Myocyte (in vitro differentiated cells): ENCODE data around the gene TTC36. TPM values are rescaled to one million over a fixed set of nuclear protein-coding genes. Genes with fewer than 3 reads are reported as not detected.
"Not testable (repeated sequence)": the region's sequence is repeated elsewhere in the genome, so short reads cannot be mapped to it uniquely, and the experiment has no call there.

ENCODE experiments used
- DNase-seq: peaks from one replicate; pipeline ENCODE4 v3.0.0-alpha.2; 2012; ENCODE audit warnings: low read depth
- polyA plus RNA-seq: library from polyadenylated mRNA; unstranded; fragments of >200 nt; gene quantifications from one replicate; pipeline ENCODE4 v1.2.1, GENCODE V29; 2012; ENCODE audit warnings: missing spikeins
- total RNA-seq: library from RNA; depleted of rRNA; stranded (reverse); fragments of >200 nt; gene quantifications from 2 replicates; pipeline ENCODE4 v1.2.3, GENCODE V29; 2014

The TTC36 gene
- 1.7 and 3.8 TPM in 2 replicates for total RNA-seq
- polyA plus RNA-seq: 1.3 TPM

GRCh38 chr11:118527109-118527508 lies at the start of gene TTC36:
Gene TTC36 (plus strand): TSS chr11:118527474. CDS start chr11:118527495, 21 bp downstream.
- no peak for DNase-seq

GRCh38 chr11:118481238-118481637 lies 46.0 kb upstream of the TTC36 start:
- DNase-seq: not testable (repeated sequence)

GRCh38 chr11:118484405-118484804 lies 42.9 kb upstream of the TTC36 start:
- no peak for DNase-seq

GRCh38 chr11:118485273-118485672 lies 42.0 kb upstream of the TTC36 start:
- no peak for DNase-seq

- DNase-seq: peak; percentile 79
Measured at GRCh38 chr11:118488480-118489109, 38.7 kb upstream of the TTC36 start.

- no peak for DNase-seq
Measured at GRCh38 chr11:118491041-118491440, 36.2 kb upstream of the TTC36 start.

- DNase-seq: peak; percentile 9
Measured at GRCh38 chr11:118497831-118498230, 29.4 kb upstream of the TTC36 start.

GRCh38 chr11:118503216-118503615 lies 24.1 kb upstream of the TTC36 start:
- no peak for DNase-seq

- no peak for DNase-seq
Measured at GRCh38 chr11:118511601-118512000, 15.7 kb upstream of the TTC36 start.

GRCh38 chr11:118514103-118514502 lies 13.2 kb upstream of the TTC36 start:
- DNase-seq: no peak

- no peak for DNase-seq
Measured at GRCh38 chr11:118519549-118519948, 7.7 kb upstream of the TTC36 start.

GRCh38 chr11:118521892-118522311 lies 5.4 kb upstream of the TTC36 start:
- peak; percentile 53 for DNase-seq

- peak; percentile 83 for DNase-seq
Measured at GRCh38 chr11:118522571-118523072, 4.7 kb upstream of the TTC36 start.

- DNase-seq: peak; percentile 60
Measured at GRCh38 chr11:118524356-118524755, 2.9 kb upstream of the TTC36 start.

- DNase-seq: peak; percentile 93
Measured at GRCh38 chr11:118524757-118525470, 2.4 kb upstream of the TTC36 start.

- DNase-seq: no peak
Measured at GRCh38 chr11:118526688-118527087, 586 bp upstream of the TTC36 start.

GRCh38 chr11:118528511-118528910 lies 1.2 kb downstream of the TTC36 start:
- no peak for DNase-seq

- DNase-seq: peak; percentile 35
Measured at GRCh38 chr11:118529584-118530175, 2.4 kb downstream of the TTC36 start.

GRCh38 chr11:118530180-118530682 lies 3.0 kb downstream of the TTC36 start:
- no peak for DNase-seq

- DNase-seq: peak; percentile 88
Measured at GRCh38 chr11:118530683-118531596, 3.7 kb downstream of the TTC36 start, which contains the start of gene TMEM25. Gene TMEM25 (plus strand): TSS chr11:118531192. CDS start chr11:118531802, 610 bp downstream.

GRCh38 chr11:118531597-118532084 lies 4.4 kb downstream of the TTC36 start:
- DNase-seq: no peak
